ENCODE data around the gene GPHA2. TPM values are rescaled to one million over a fixed set of nuclear protein-coding genes. Genes with fewer than 3 reads are reported as not detected.

The GPHA2 gene
- total RNA-seq, 2 experiments from 2014 or later = 0.49 to 0.56 TPM

- Mint-ChIP-seq H3K4me1 (ENCODE audit: low read depth) (peaks cover 13% of the 10 kb centered on the region), H3K9me3 (no peaks in the 10 kb centered on the region), H3K36me3 (ENCODE audit: low read depth) (peaks cover 63% of the 10 kb centered on the region), H3K4me3 (no peak overlapping the region), H3K27me3 (no peaks in the 10 kb centered on the region), H3K27ac (no peak overlapping the region)
- Histone ChIP-seq H3K27me3 (ENCODE audit: control insufficient read depth in 1 of 2, insufficient read depth in 2 of 2, low read length in 2 of 2) (no peaks in the 10 kb centered on the region), H3K4me1 (ENCODE audit: insufficient read depth, low read length) (peaks cover 20% of the 10 kb centered on the region), H3K4me3 (ENCODE audit: low read length) (no peak overlapping the region), H3K27ac (ENCODE audit: low read depth in 1 of 2, low read length in 2 of 2) (peak overlapping the region; percentile 68 to 73), H3K36me3 (ENCODE audit: insufficient read depth, low read length) (peaks cover 54% of the 10 kb centered on the region), H3K9me3 (ENCODE audit: control insufficient read depth in 1 of 2, insufficient read depth in 1 of 2, low read length in 2 of 2) (no peaks in the 10 kb centered on the region)
- ATAC-seq (ENCODE audit: poor library complexity) = no peak
- no peak for DNase-seq
- CTCF ChIA-PET = interaction anchor here (2.2 kb wide), 1 partner anchor 13 kb away, joined by 12 read pairs; no protein-coding TSS in a partner anchor
- TF ChIP-seq CTCF (IDR thresholded peaks at IDR 0.05) = no peak
- POLR2A ChIA-PET = interaction anchor here (1.1 kb wide), 1 partner anchor 52 kb away, joined by 3 read pairs; no protein-coding TSS in a partner anchor
- intact Hi-C loops (cut with DNase I, micrococcal nuclease) = no loop called here
Observed at GRCh38 chr11:64900774-64901173, 34.9 kb downstream of the GPHA2 start.

GRCh38 chr11:64900263-64900678 is 35.4 kb downstream of the GPHA2 start:
- DNase-seq (peak; percentile 44 to 92 (median 62)), ATAC-seq (ENCODE audit: poor library complexity) (peak; percentile 89)
- Mint-ChIP-seq H3K27me3 (no peaks in the 10 kb centered on the region), H3K4me1 (ENCODE audit: low read depth) (peaks cover 13% of the 10 kb centered on the region), H3K4me3 (peak overlapping the region; percentile 36), H3K36me3 (ENCODE audit: low read depth) (peaks cover 61% of the 10 kb centered on the region), H3K27ac (peak overlapping the region; percentile 77), H3K9me3 (no peaks in the 10 kb centered on the region)
- no peaks in the 10 kb centered on the region for H3K9me3 ChIP-seq (ENCODE audit: control insufficient read depth in 1 of 2, insufficient read depth in 1 of 2, low read length in 2 of 2)
- H3K36me3 ChIP-seq (ENCODE audit: insufficient read depth, low read length) = peaks cover 52% of the 10 kb centered on the region
- POLR2A ChIA-PET = interaction anchor here (1.1 kb wide), 1 partner anchor 52 kb away, joined by 3 read pairs; no protein-coding TSS in a partner anchor
- CTCF ChIA-PET = interaction anchor here (1.3 to 2.2 kb wide), 2 partner anchors 12 to 53 kb away, joined by 4 to 12 read pairs; no protein-coding TSS in a partner anchor
- intact Hi-C loops (cut with DNase I, micrococcal nuclease) = no loop called here
- peak overlapping the region; percentile 68 to 73 for H3K27ac ChIP-seq (ENCODE audit: low read depth in 1 of 2, low read length in 2 of 2)
- TF ChIP-seq CTCF (IDR thresholded peaks at IDR 0.05) = no peak
- H3K4me3 ChIP-seq (ENCODE audit: low read length) = no peak overlapping the region
- no peaks in the 10 kb centered on the region for H3K27me3 ChIP-seq (ENCODE audit: control insufficient read depth in 1 of 2, insufficient read depth in 2 of 2, low read length in 2 of 2)
- peaks cover 20% of the 10 kb centered on the region for H3K4me1 ChIP-seq (ENCODE audit: insufficient read depth, low read length)

- H3K27me3 Mint-ChIP-seq = no peaks in the 10 kb centered on the region
- peaks cover 56% of the 10 kb centered on the region for H3K36me3 Mint-ChIP-seq (ENCODE audit: low read depth)
- Histone ChIP-seq H3K27me3 (ENCODE audit: control insufficient read depth in 1 of 2, insufficient read depth in 2 of 2, low read length in 2 of 2) (no peaks in the 10 kb centered on the region), H3K27ac (ENCODE audit: low read depth in 1 of 2, low read length in 2 of 2) (no peak overlapping the region), H3K4me3 (ENCODE audit: low read length) (no peak overlapping the region), H3K9me3 (ENCODE audit: control insufficient read depth in 1 of 2, insufficient read depth in 1 of 2, low read length in 2 of 2) (no peaks in the 10 kb centered on the region), H3K4me1 (ENCODE audit: insufficient read depth, low read length) (peaks cover 30% of the 10 kb centered on the region), H3K36me3 (ENCODE audit: insufficient read depth, low read length) (peaks cover 51% of the 10 kb centered on the region)
- ChIA-PET POLR2A (no interaction called here), CTCF (no interaction called here)
- DNase-seq = no peak
- no peak for ATAC-seq (ENCODE audit: poor library complexity)
- H3K4me3 Mint-ChIP-seq = no peak overlapping the region
- intact Hi-C loops (cut with DNase I, micrococcal nuclease) = loop anchor here in 1 of 2 experiments (10.0 kb wide), 1 partner anchor 114 kb away; no protein-coding TSS in a partner anchor
- TF ChIP-seq CTCF (IDR thresholded peaks at IDR 0.05) = no peak
- no peaks in the 10 kb centered on the region for H3K9me3 Mint-ChIP-seq
- no peak overlapping the region for H3K27ac Mint-ChIP-seq
- peaks cover 13% of the 10 kb centered on the region for H3K4me1 Mint-ChIP-seq (ENCODE audit: low read depth)
Observed at GRCh38 chr11:64898541-64898940, 37.2 kb downstream of the GPHA2 start.
